ENCODE measurements around the gene PSMG1. TPM values are rescaled to one million over a fixed set of nuclear protein-coding genes. Genes with fewer than 3 reads are reported as not detected.
A peak's percentile ranks its signal among the peaks of the same experiment; 100 is the strongest.

PSMG1 gene
- total and polyA plus RNA-seq, 2 experiments from 2014 or later = 43.3 to 81.4 TPM

DNA sequence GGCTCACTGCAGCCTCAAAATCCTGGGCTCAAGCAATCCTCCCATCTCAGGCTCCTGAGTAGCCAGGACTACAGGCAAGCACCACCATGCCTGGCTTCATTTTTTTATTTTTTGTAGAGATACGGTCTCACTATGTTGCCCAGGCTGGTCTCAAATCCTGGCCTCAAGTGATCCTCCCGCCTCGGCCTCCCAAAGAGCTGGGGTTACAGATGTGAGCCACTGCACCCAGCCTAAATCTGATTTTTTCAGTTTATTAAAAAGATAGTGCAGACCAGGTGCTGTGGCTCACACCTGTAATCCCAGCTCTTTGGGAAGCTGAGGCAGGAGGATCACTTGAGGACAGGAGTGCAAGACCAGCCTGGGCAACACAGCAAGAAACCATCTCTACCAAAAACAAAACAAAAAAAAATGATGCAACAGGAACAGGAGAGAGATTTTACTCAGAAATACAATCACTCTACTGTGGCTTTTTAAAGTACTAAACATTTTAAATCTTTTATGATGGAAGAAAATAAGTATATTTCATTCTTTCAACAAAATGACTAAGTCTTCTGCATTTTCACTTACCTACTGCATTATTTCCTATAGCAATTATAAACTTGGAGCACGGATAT, 1.9 kb downstream of the PSMG1 start:
- 89% methylated on average over 4 of the region's 4 CpGs for WGBS (ENCODE audit: low lambda C conversion rate, missing lambda C conversion rate)

DNA sequence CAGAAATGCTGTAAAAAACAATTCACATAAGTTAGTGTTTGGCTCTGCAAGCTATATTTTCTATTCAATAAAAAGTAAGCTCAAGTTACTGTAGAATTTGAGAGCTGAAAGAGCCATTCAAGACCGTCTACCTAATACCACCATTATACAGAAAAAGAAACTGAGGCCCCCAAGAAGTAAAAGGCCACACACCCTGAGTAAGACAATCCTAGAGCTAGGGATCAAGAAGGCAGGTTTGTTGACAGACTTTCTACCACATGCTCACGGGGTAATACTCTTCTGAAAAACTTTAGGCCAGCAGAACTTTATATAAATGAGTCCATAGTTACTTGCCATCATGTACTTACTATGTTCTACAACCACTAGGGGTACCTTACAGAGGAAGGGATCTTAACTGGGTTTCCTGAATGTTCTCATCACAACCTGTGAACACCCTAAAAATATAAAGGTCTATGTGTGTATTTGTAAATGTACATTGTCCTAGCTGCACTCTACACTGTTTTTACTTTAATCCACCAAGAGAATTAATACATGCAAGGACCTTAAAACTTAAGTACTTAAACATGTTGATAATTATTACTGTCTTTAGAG, 2.7 kb downstream of the PSMG1 start:
- no peak for TF ChIP-seq EZH2 (IDR thresholded peaks at IDR 0.05; ENCODE audit: borderline replicate concordance)
- TF ChIP-seq, protein P1, sequence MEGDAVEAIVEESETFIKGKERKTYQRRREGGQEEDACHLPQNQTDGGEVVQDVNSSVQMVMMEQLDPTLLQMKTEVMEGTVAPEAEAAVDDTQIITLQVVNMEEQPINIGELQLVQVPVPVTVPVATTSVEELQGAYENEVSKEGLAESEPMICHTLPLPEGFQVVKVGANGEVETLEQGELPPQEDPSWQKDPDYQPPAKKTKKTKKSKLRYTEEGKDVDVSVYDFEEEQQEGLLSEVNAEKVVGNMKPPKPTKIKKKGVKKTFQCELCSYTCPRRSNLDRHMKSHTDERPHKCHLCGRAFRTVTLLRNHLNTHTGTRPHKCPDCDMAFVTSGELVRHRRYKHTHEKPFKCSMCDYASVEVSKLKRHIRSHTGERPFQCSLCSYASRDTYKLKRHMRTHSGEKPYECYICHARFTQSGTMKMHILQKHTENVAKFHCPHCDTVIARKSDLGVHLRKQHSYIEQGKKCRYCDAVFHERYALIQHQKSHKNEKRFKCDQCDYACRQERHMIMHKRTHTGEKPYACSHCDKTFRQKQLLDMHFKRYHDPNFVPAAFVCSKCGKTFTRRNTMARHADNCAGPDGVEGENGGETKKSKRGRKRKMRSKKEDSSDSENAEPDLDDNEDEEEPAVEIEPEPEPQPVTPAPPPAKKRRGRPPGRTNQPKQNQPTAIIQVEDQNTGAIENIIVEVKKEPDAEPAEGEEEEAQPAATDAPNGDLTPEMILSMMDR (IDR thresholded peaks at IDR 0.05; ENCODE audit: poor library complexity) = no peak
- TF ChIP-seq EZH2phosphoT487 (IDR thresholded peaks at IDR 0.05; ENCODE audit: low read depth, severe bottlenecking, unreplicated experiment) = no peak
- Histone ChIP-seq H3K9me3 (ENCODE audit: low read depth) (no peaks in the 10 kb centered on the region), H4K20me1 (ENCODE audit: insufficient read depth, poor library complexity, severe bottlenecking) (no peaks in the 10 kb centered on the region), H3K4me3 (no peak overlapping the region), H3K4me1 (ENCODE audit: insufficient read depth) (peaks cover 14% of the 10 kb centered on the region), H2AFZ (no peak overlapping the region), H3K9me2 (replicated peaks; ENCODE audit: insufficient read depth) (no peaks in the 10 kb centered on the region), H3K27me3 (no peaks in the 10 kb centered on the region), H3K36me3 (replicated peaks; ENCODE audit: insufficient read depth, low read depth) (no peaks in the 10 kb centered on the region), H3K4me2 (peak overlapping the region; percentile 77), H3K79me2 (peaks cover 34% of the 10 kb centered on the region), H3K27ac (no peak overlapping the region)
- 88% methylated on average over 2 of the region's 2 CpGs for WGBS (ENCODE audit: low lambda C conversion rate, missing lambda C conversion rate)
- DNase-seq (ENCODE audit: low spot score) = no peak

More for the DNA sequence above, 1.9 kb downstream of the PSMG1 start:
- Histone ChIP-seq H2AFZ (no peak overlapping the region), H4K20me1 (ENCODE audit: insufficient read depth, poor library complexity, severe bottlenecking) (no peaks in the 10 kb centered on the region), H3K4me2 (peak overlapping the region; percentile 77), H3K9me2 (replicated peaks; ENCODE audit: insufficient read depth) (no peaks in the 10 kb centered on the region), H3K27ac (no peak overlapping the region), H3K9me3 (ENCODE audit: low read depth) (no peaks in the 10 kb centered on the region), H3K79me2 (peaks cover 34% of the 10 kb centered on the region), H3K4me1 (ENCODE audit: insufficient read depth) (peaks cover 14% of the 10 kb centered on the region), H3K36me3 (replicated peaks; ENCODE audit: insufficient read depth, low read depth) (no peaks in the 10 kb centered on the region), H3K27me3 (no peaks in the 10 kb centered on the region), H3K4me3 (no peak overlapping the region)
- DNase-seq (ENCODE audit: low spot score) = no peak
- no peak for TF ChIP-seq EZH2phosphoT487 (IDR thresholded peaks at IDR 0.05; ENCODE audit: low read depth, severe bottlenecking, unreplicated experiment)
- TF ChIP-seq, protein P1 (IDR thresholded peaks at IDR 0.05; ENCODE audit: poor library complexity) = no peak
- TF ChIP-seq EZH2 (IDR thresholded peaks at IDR 0.05; ENCODE audit: borderline replicate concordance) = no peak

DNA sequence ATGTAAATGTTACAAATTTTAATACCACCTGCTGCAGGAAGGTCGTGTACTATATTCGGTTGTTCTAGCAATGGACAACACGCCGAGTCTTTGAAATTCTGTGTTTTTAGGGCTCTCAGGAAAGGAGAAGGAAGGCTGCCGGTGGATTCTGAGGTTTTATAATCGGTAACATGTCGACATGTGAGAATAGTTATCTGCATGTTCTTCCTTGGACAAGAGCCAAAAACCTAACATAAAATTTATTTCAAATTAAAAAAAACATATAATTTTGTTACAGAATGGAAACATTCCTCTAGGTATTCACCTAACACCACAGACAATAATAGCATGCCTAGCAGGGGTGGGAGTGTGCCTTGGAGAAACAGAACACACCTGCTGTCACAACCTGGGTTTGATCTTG, 4.8 kb downstream of the PSMG1 start:
- Histone ChIP-seq H3K4me2 (no peak overlapping the region), H3K4me3 (no peak overlapping the region), H3K27me3 (no peaks in the 10 kb centered on the region), H3K27ac (no peak overlapping the region), H3K9me2 (replicated peaks; ENCODE audit: insufficient read depth) (no peaks in the 10 kb centered on the region), H2AFZ (no peak overlapping the region), H3K36me3 (replicated peaks; ENCODE audit: insufficient read depth, low read depth) (no peaks in the 10 kb centered on the region), H3K9me3 (ENCODE audit: low read depth) (no peaks in the 10 kb centered on the region), H3K4me1 (ENCODE audit: insufficient read depth) (peaks cover 8% of the 10 kb centered on the region), H4K20me1 (ENCODE audit: insufficient read depth, poor library complexity, severe bottlenecking) (no peaks in the 10 kb centered on the region), H3K79me2 (peaks cover 34% of the 10 kb centered on the region)
- TF ChIP-seq, protein P1 (IDR thresholded peaks at IDR 0.05; ENCODE audit: poor library complexity) = no peak
- TF ChIP-seq EZH2phosphoT487 (IDR thresholded peaks at IDR 0.05; ENCODE audit: low read depth, severe bottlenecking, unreplicated experiment) = no peak
- no peak for DNase-seq (ENCODE audit: low spot score)
- WGBS (ENCODE audit: low lambda C conversion rate, missing lambda C conversion rate) = 87% methylated on average over 7 of the region's 7 CpGs

Data from hepatocyte (in vitro differentiated cells).